SK-N-SH treated with all-trans-retinoic acid at 6 μM for 48 hours (cell line): ENCODE measurements around the gene MRPL51.

ENCODE experiments used
- ATAC-seq: fragments of 200-7000 bp; cut with Tn5 transposase; 3 replicates; pipeline ENCODE4 v1.9.1; 2020; ENCODE audit warnings: mild to moderate bottlenecking, moderate library complexity
- ARNTL ChIP-seq: fragments of 450-650 bp; formaldehyde crosslinking; IDR thresholded peaks from 2 replicates; pipeline ENCODE4 v1.5.0; 2020; ENCODE audit warnings: low read depth, mild to moderate bottlenecking, moderate library complexity, borderline replicate concordance
- BACH2 ChIP-seq: fragments of 250-450 bp; sonication (Bioruptor Pico); IDR thresholded peaks from 2 replicates; pipeline ENCODE4 v1.9.0; 2021; ENCODE audit warnings: mild to moderate bottlenecking, borderline replicate concordance
- CSDC2 ChIP-seq: fragments of 250-450 bp; sonication (Bioruptor Pico); IDR thresholded peaks from 2 replicates; pipeline ENCODE4 v1.5.0; 2020; ENCODE audit warnings: mild to moderate bottlenecking, moderate library complexity
- GLIS3 ChIP-seq: fragments of 250-450 bp; sonication (Bioruptor Pico); IDR thresholded peaks from 2 replicates; pipeline ENCODE4 v1.5.0; 2020; ENCODE audit warnings: mild to moderate bottlenecking, moderate library complexity
- ISL1 ChIP-seq: fragments of 250-450 bp; sonication (Bioruptor Pico); IDR thresholded peaks from 2 replicates; pipeline ENCODE4 v2.1.2; 2022; ENCODE audit warnings: mild to moderate bottlenecking, moderate library complexity
- OSR1 ChIP-seq: fragments of 250-450 bp; sonication (Bioruptor Pico); IDR thresholded peaks from 2 replicates; pipeline ENCODE4 v1.8.0; 2022; ENCODE audit warnings: moderate library complexity, mild to moderate bottlenecking, inconsistent platforms
- PPARA ChIP-seq: fragments of 250-450 bp; sonication (Bioruptor Pico); IDR thresholded peaks from 2 replicates; pipeline ENCODE4 v1.5.0; 2020; ENCODE audit warnings: mild to moderate bottlenecking, borderline replicate concordance
- RARB ChIP-seq: fragments of 250-450 bp; sonication (Bioruptor Pico); IDR thresholded peaks from 2 replicates; pipeline ENCODE4 v1.8.0; 2021; ENCODE audit warnings: mild to moderate bottlenecking, moderate library complexity
- SNAI2 ChIP-seq: fragments of 250-450 bp; sonication (Bioruptor Pico); IDR thresholded peaks from 2 replicates; pipeline ENCODE4 v1.5.0; 2020; ENCODE audit warnings: mild to moderate bottlenecking, moderate library complexity
- TCF4 ChIP-seq: fragments of 250-450 bp; sonication (Bioruptor Pico); IDR thresholded peaks from 2 replicates; pipeline ENCODE4 v1.8.0; 2021; ENCODE audit warnings: mild to moderate bottlenecking, moderate library complexity, borderline replicate concordance
- TOX ChIP-seq: fragments of 250-450 bp; sonication (Bioruptor Pico); IDR thresholded peaks from 2 replicates; pipeline ENCODE4 v1.8.0; 2021; ENCODE audit warnings: mild to moderate bottlenecking, moderate library complexity, borderline replicate concordance
- ZC3H10 ChIP-seq: fragments of 250-450 bp; sonication (Bioruptor Pico); IDR thresholded peaks from 2 replicates; pipeline ENCODE4 v1.5.1; 2021; ENCODE audit warnings: mild to moderate bottlenecking, moderate library complexity
- ZFP3 ChIP-seq: fragments of 250-450 bp; sonication (Bioruptor Pico); IDR thresholded peaks from 2 replicates; pipeline ENCODE4 v1.5.0; 2020; ENCODE audit warnings: mild to moderate bottlenecking, moderate library complexity
- ZFP30 ChIP-seq: fragments of 450-650 bp; formaldehyde crosslinking; IDR thresholded peaks from 2 replicates; pipeline ENCODE4 v1.5.0; 2022; ENCODE audit warnings: mild to moderate bottlenecking, moderate library complexity
- ZNF565 ChIP-seq: fragments of 450-650 bp; formaldehyde crosslinking; conservative IDR thresholded peaks from 2 replicates; pipeline ENCODE4 v1.5.0; 2020; ENCODE audit warnings: low read depth, mild to moderate bottlenecking, moderate library complexity
- ZNF70 ChIP-seq: fragments of 450-650 bp; formaldehyde crosslinking; IDR thresholded peaks from 2 replicates; pipeline ENCODE4 v1.5.0; 2020; ENCODE audit warnings: mild to moderate bottlenecking, moderate library complexity
- ZNF8 ChIP-seq: fragments of 450-650 bp; formaldehyde crosslinking; IDR thresholded peaks from 2 replicates; pipeline ENCODE4 v1.5.0; 2020; ENCODE audit warnings: mild to moderate bottlenecking, moderate library complexity
- TF ChIP-seq, protein P1 (sequence below): fragments of 250-450 bp; sonication (Bioruptor Pico); IDR thresholded peaks from 2 replicates; pipeline ENCODE4 v1.5.1; 2021; ENCODE audit warnings: mild to moderate bottlenecking, moderate library complexity
- TF ChIP-seq, protein P2 (sequence below): fragments of 250-450 bp; sonication (Bioruptor Pico); IDR thresholded peaks from 2 replicates; pipeline ENCODE4 v1.8.0; 2021; ENCODE audit warnings: low read depth, mild to moderate bottlenecking, moderate library complexity, borderline replicate concordance
- TF ChIP-seq, protein P3 (sequence below): fragments of 250-450 bp; sonication (Bioruptor Pico); IDR thresholded peaks from 2 replicates; pipeline ENCODE4 v1.5.0; 2020; ENCODE audit warnings: mild to moderate bottlenecking, moderate library complexity
- TF ChIP-seq, protein P4 (sequence below): fragments of 250-450 bp; sonication (Bioruptor Pico); IDR thresholded peaks from 2 replicates; pipeline ENCODE4 v1.5.1; 2020; ENCODE audit warnings: low read depth, mild to moderate bottlenecking, moderate library complexity

Gene MRPL51

DNA sequence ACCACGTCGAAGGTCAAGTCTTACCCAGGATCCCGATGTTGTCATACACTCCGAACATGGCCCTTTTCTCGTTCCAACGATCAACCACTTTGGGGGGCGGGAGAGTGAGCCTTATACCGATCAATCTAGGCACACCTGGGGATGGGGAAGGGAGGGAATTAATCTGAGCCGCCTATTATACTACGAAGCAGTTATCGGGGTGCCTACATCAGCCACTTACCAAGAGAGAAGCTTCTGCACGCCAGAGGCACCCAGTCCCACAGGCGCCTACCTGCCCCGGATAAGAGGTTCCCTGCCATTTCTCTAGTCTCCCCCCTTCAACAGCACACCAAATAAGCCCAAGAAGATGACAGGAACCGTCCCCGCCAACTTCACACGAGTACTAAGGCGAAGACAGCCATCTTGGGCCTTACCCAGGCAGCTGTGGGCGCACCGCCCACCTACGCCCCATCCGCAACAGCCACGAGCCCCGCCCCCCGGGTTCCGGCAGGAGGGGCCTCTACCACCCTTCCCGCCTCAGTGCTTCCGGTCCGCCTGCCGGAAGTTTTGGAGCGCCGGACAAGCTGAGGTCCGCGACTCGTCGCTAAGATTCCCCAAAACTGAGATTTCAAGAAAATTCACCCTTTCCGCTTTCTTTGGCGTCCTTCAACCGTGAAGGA, at the start of gene MRPL51:
Gene MRPL51 (minus strand): TSS at position 425 of the 659 bp plus-strand sequence. CDS start 126 bp downstream, at position 299.
- peak; percentile 87 for ATAC-seq
- no peak for TF ChIP-seq ZNF8
- TF ChIP-seq ZC3H10 (CRISPR knock-in tag) = no peak
- no peak for TF ChIP-seq SNAI2
- no peak for TF ChIP-seq GLIS3 (CRISPR knock-in tag)
- TF ChIP-seq, protein P1, sequence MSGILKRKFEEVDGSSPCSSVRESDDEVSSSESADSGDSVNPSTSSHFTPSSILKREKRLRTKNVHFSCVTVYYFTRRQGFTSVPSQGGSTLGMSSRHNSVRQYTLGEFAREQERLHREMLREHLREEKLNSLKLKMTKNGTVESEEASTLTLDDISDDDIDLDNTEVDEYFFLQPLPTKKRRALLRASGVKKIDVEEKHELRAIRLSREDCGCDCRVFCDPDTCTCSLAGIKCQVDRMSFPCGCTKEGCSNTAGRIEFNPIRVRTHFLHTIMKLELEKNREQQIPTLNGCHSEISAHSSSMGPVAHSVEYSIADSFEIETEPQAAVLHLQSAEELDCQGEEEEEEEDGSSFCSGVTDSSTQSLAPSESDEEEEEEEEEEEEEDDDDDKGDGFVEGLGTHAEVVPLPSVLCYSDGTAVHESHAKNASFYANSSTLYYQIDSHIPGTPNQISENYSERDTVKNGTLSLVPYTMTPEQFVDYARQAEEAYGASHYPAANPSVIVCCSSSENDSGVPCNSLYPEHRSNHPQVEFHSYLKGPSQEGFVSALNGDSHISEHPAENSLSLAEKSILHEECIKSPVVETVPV (CRISPR knock-in tag) = no peak
- no peak for TF ChIP-seq BACH2 (CRISPR knock-in tag)
- no peak for TF ChIP-seq OSR1 (CRISPR knock-in tag)
- TF ChIP-seq, protein P2, sequence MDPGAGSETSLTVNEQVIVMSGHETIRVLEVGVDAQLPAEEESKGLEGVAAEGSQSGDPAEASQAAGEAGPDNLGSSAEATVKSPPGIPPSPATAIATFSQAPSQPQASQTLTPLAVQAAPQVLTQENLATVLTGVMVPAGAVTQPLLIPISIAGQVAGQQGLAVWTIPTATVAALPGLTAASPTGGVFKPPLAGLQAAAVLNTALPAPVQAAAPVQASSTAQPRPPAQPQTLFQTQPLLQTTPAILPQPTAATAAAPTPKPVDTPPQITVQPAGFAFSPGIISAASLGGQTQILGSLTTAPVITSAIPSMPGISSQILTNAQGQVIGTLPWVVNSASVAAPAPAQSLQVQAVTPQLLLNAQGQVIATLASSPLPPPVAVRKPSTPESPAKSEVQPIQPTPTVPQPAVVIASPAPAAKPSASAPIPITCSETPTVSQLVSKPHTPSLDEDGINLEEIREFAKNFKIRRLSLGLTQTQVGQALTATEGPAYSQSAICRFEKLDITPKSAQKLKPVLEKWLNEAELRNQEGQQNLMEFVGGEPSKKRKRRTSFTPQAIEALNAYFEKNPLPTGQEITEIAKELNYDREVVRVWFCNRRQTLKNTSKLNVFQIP (CRISPR knock-in tag) = no peak
- TF ChIP-seq ISL1 (CRISPR knock-in tag) = no peak
- TF ChIP-seq ZFP3 = no peak
- no peak for TF ChIP-seq TOX (CRISPR knock-in tag)
- no peak for TF ChIP-seq PPARA (CRISPR knock-in tag)
- no peak for TF ChIP-seq TCF4 (CRISPR knock-in tag)
- TF ChIP-seq ZNF70 (CRISPR knock-in tag) = no peak
- no peak for TF ChIP-seq ZFP30 (CRISPR knock-in tag)
- TF ChIP-seq, protein P3, sequence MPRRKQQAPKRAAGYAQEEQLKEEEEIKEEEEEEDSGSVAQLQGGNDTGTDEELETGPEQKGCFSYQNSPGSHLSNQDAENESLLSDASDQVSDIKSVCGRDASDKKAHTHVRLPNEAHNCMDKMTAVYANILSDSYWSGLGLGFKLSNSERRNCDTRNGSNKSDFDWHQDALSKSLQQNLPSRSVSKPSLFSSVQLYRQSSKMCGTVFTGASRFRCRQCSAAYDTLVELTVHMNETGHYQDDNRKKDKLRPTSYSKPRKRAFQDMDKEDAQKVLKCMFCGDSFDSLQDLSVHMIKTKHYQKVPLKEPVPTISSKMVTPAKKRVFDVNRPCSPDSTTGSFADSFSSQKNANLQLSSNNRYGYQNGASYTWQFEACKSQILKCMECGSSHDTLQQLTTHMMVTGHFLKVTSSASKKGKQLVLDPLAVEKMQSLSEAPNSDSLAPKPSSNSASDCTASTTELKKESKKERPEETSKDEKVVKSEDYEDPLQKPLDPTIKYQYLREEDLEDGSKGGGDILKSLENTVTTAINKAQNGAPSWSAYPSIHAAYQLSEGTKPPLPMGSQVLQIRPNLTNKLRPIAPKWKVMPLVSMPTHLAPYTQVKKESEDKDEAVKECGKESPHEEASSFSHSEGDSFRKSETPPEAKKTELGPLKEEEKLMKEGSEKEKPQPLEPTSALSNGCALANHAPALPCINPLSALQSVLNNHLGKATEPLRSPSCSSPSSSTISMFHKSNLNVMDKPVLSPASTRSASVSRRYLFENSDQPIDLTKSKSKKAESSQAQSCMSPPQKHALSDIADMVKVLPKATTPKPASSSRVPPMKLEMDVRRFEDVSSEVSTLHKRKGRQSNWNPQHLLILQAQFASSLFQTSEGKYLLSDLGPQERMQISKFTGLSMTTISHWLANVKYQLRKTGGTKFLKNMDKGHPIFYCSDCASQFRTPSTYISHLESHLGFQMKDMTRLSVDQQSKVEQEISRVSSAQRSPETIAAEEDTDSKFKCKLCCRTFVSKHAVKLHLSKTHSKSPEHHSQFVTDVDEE = no peak
- TF ChIP-seq CSDC2 = no peak
- TF ChIP-seq, all 23 proteins: peak for 0

DNA sequence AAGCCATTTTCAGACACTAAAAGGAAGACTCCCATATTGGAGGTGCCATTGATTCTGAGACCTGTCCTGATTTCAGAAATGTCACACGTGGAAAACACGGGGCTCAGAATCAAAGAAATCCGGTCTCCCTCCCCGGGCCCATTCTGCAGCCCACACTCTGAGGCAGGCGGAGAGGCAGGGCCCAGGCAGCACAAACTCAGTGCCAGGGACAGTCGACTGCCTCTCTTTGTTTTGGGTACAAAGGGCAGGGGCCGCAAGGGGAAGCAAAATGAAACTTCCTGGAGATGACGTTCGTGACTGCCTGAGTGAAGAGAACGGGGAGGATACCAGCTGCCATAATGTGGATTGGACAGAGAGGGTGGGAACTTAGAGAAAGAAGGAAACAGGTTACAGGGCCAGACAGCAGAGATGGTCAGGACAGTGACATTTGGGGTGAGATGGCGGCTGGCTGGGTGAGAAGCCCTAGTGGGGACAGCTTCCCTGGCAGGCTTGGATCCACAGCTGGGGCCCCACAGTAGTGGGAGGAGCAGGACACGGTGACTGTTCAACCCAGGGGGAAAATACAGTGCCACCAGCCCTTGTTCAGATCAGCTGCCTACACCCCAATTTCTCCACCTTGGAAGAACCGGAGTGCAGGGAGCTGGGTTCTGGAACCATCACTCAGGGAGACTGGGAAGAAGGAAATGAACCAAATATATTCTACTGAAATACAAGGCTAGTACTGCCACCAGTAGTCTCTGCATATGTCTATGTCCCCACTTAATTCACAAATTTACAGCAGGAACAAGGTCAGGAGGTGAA, 49.3 kb upstream of the MRPL51 start:
- no peak for ATAC-seq
- TF ChIP-seq, protein P4, sequence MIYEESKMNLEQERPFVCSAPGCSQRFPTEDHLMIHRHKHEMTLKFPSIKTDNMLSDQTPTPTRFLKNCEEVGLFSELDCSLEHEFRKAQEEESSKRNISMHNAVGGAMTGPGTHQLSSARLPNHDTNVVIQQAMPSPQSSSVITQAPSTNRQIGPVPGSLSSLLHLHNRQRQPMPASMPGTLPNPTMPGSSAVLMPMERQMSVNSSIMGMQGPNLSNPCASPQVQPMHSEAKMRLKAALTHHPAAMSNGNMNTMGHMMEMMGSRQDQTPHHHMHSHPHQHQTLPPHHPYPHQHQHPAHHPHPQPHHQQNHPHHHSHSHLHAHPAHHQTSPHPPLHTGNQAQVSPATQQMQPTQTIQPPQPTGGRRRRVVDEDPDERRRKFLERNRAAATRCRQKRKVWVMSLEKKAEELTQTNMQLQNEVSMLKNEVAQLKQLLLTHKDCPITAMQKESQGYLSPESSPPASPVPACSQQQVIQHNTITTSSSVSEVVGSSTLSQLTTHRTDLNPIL = no peak
- TF ChIP-seq OSR1 (CRISPR knock-in tag) (no peak), ZC3H10 (CRISPR knock-in tag) (no peak), ZFP30 (CRISPR knock-in tag) (no peak), PPARA (CRISPR knock-in tag) (no peak), TOX (CRISPR knock-in tag) (no peak), GLIS3 (CRISPR knock-in tag) (no peak), RARB (CRISPR knock-in tag) (no peak), ZFP3 (no peak), TCF4 (CRISPR knock-in tag) (no peak), SNAI2 (no peak), ZNF70 (CRISPR knock-in tag) (no peak), ARNTL (CRISPR knock-in tag) (no peak), ZNF565 (CRISPR knock-in tag) (no peak), CSDC2 (no peak)
- TF ChIP-seq, protein P2 (CRISPR knock-in tag) = no peak
- TF ChIP-seq, protein P1 (CRISPR knock-in tag) = no peak
- TF ChIP-seq, protein P3 = no peak
